GM18507 (cell line): ENCODE results near the gene UBB.
A peak's percentile ranks its signal among the peaks of the same experiment; 100 is the strongest.
"Not testable (repeated sequence)": the region's sequence is repeated elsewhere in the genome, so short reads cannot be mapped to it uniquely, and the experiment has no call there.

Experiments
- DNase-seq: peaks from one replicate; pipeline ENCODE4 v3.0.0; 2011; ENCODE audit warnings: low read depth; ENCODE audit not compliant: insufficient read length; ENCODE audit errors: extremely low spot score
- FAIRE-seq: peaks from 2 replicates; lab custom pipeline; 2011; peaks lifted over from hg19 to GRCh38; lab: Jason Lieb, UNC

Gene UBB

DNA sequence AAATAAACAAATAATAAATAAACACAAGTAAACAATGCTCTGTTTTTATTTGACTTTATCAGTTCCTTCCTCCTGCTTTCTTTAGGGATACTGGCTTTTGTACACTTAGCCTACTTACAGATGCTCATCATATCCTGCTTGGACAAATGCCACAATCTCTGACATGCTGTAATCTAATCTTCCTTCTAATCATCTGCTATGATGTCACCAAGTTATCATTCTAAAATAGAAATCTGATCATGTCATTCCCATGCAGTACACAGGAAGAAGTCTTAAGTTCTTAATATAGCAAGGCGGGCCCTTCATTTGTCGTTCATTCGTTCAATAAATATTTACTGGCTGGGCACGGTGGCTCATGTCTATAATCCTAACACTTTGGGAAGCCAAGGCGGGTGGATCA, 9.1 kb upstream of the UBB start:
- DNase-seq (no peak), FAIRE-seq (no peak)

DNA sequence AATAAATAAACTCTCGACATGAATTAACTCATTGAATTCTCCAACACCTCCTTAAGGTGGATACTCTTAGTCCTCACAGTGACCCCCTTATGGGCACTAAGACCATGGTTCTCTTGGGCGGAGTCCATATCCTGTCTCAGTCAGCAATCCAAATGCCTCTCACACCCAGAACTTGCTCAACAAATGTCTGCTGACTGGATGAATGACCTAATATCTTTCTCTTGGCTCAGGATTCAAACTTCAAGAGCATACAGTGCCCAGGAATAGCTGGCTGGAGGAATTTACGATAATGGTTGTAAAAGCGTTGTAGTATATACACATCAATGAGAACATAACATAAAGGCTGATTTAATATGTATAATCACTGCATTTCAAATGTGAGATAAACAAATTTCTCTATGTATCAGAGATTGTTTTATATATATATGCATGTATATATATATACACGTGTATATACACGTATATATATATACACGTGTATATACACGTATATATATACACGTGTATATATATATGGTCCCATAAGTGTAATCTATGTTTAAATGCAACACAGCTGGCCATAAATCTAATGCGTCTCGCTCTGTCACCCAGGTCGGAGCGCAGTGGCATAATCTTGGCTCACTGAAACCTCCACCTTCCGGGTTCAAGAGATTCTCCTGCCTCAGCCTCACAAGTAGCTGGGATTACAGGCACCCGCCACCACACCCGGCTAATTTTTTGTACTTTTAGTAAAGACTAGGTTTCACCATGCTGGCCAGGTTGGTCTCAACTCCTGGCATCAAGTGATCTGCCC, 6.5 kb upstream of the UBB start:
- FAIRE-seq: no peak

DNA sequence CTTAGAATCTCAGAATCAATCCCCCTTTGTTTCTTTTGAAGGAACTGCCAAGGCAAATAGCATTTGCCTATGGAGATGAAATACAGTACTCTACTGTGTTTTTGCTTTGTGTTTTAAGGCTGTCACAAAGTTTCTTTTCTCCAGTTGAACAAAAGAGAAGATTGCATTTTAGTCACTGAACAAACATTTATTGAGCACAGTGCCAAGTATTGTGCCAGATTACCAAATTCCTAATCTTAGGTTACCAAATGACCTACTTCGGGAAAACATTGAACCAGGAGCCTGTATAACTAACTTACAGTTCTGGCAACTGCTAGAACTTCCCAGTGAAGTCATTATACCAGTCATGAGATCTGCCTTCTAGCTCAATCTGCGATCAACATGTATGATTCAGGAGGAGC, 3.0 kb upstream of the UBB start:
- no peak for FAIRE-seq
- DNase-seq: no peak

More for the DNA sequence above, 6.5 kb upstream of the UBB start:
- no peak for DNase-seq

DNA sequence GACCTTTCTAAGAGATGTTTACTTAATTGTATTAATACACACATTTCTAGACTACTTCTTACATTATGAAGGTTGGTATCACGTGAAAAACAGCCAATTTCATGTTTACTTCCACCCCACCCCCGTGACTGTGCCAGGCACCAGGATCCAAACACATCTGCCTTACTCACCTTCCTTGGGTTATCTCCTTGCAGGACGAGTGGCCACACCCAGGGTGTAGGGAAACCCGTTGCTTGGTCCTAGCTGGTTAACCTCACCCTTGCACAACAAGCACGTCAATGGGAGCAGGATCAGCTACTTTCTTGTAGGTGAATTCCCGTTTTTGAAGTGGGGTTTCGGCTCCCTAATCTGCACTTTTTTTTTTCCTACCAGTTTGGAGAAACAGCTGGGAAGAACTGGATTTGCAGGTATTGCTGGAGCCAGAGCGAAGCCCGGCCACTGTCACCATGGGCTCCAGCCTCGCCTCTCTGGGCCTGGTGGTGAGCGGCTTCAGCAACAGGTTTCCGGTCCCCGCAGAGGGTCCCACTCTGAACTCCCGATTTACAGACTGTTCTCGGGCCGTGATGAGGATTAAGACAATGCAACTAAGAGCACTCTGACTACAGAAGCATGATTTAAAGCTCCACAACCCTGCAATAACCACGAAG, 2.1 kb upstream of the UBB start:
- FAIRE-seq (no peak), DNase-seq (no peak)

- no peak for DNase-seq
- FAIRE-seq: no peak
Observed at GRCh38 chr17:16379654-16380053, 1.2 kb upstream of the UBB start.

DNA sequence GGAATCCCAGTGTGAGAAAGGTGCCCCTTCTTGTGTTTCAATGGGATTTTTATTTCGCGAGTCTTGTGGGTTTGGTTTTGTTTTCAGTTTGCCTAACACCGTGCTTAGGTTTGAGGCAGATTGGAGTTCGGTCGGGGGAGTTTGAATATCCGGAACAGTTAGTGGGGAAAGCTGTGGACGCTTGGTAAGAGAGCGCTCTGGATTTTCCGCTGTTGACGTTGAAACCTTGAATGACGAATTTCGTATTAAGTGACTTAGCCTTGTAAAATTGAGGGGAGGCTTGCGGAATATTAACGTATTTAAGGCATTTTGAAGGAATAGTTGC, 567 bp downstream of the UBB start:
- peak; percentile 48 for FAIRE-seq
- no peak for DNase-seq

GRCh38 chr17:16383216-16383615, 2.3 kb downstream of the UBB start:
- DNase-seq (no peak), FAIRE-seq (no peak)

- DNase-seq (no peak), FAIRE-seq (no peak)
Observed at GRCh38 chr17:16383772-16384287, 2.9 kb downstream of the UBB start.

DNA sequence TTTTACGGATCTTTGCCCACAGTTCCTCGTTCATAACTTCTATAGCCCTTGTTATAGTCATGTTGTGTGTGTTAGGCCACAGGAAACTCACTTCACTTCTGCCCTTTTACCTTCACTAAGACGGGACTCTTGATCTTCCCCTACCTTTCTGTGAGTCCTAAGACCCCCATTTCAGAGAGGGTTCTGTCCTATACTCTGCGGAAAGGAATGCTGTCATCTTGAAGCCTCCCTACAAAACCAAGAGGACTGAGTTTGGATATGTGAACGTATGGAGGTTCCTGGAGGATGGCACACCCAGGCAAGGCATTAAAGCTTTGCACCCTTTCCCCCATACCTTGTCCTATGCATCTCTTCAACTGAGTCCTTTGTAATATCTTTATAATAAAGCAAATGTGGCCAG, 3.7 kb downstream of the UBB start:
- FAIRE-seq: no peak
- DNase-seq: no peak

DNA sequence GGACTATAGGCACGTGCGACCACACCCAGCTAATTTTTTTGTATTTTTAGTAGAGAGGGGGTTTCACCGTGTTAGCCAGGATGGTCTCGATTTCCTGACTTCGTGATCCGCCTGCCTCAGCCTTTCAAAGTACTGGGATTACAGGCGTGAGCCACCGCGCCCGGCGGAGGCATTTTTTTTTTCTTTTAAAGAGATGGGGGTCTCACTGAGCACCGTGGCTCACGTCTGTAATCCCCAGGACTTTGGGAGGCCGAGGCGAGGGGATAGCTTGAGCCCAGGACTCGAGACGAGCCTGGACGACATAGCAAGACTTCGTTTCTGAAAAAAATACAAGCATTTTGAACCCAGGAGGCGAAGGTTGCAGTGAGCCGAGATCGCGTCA, 5.2 kb downstream of the UBB start:
- FAIRE-seq, DNase-seq: not testable (repeated sequence)

GRCh38 chr17:16391451-16391850, 10.6 kb downstream of the UBB start:
- no peak for DNase-seq
- no peak for FAIRE-seq

GRCh38 chr17:16392491-16392890, 11.6 kb downstream of the UBB start:
- not testable (repeated sequence) for FAIRE-seq, DNase-seq

- FAIRE-seq, DNase-seq: not testable (repeated sequence)
Observed at GRCh38 chr17:16395887-16396286, 15.0 kb downstream of the UBB start.

DNA sequence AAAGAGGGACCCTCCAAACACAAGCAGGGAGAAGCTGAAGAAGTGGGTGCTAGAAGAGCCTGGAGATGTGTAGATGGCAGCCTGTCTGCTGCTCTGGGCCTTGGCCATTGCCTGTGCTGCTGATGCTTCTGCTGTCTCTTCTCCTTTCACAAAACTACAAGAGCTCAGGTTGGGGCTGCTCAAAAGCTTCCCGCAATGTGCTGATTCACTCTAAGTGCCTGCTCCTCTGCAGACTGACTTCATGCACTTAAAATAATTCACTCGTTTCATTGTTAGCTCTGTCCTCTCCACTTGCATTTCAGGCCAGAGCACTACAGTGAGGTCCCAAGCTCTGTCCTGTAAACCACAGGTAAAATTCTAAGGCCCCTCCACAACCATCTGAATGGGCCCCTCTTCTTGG, 15.8 kb downstream of the UBB start:
- DNase-seq, FAIRE-seq: not testable (repeated sequence)

DNA sequence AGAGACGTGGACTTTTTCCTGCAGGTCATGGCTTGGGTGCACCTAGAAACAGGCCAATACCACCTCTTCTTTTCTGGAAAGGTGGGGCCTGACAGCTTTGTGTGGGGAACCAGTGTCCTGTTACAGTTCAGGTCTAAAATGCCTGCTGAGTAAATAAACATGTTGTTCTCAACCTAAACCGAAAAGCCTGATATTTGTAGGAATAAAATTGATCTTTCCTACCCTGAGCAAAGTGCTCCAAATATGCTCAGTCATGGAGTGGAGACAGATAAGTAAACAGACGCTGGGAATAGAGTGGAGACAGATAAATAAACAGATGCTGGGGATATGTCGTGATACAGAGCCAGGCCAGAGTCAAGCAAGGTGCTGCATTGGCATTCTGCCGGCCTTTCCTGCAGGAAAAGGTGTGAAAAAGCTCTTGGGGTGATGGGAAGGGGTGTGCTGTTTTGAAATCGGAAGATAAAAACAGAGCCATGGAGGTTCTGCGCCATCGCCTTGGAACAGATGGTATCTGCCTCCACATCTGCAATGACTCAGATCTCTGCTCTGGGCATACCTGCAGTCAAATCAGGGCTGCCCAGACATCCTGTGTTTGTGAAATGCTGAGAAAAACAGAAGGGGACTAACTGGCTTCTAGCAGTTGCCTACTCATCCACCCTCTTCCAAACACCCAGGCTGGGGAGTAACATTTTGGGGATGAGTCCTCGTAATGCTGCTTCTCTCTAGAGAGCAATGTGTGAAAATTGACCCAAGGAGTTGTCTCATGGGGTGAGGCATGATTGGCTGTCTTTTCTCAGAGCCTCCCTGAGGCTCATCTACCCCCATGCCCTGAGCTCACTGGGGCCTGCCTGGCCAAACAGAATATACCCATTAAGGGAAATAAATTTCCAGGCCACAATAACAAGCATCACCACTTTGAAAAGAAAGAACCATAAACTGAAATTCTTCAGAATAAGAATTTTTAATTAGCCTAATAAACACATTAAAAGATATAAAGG, 17.7 kb downstream of the UBB start:
- no peak for DNase-seq
- peak; percentile 67 for FAIRE-seq

DNA sequence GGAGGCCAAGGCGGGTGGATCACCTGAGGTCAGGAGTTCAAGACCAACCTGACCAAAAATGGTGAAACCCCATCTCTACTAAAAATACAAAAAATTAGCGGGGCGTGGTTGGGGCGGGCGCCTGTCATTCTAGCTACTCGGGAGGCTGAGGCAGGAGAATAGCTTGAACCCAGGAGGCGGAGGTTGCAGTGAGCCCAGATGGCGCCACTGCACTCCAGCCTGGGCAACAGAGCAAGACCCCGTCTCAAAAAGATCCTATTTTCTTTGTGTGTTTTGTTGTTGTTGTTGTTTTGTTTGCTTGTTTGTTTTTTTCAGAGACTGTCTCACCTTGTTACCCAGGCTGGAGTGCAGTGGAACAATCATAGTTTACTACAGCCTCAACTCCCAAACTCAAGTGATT, 23.0 kb downstream of the UBB start:
- FAIRE-seq, DNase-seq: not testable (repeated sequence)

DNA sequence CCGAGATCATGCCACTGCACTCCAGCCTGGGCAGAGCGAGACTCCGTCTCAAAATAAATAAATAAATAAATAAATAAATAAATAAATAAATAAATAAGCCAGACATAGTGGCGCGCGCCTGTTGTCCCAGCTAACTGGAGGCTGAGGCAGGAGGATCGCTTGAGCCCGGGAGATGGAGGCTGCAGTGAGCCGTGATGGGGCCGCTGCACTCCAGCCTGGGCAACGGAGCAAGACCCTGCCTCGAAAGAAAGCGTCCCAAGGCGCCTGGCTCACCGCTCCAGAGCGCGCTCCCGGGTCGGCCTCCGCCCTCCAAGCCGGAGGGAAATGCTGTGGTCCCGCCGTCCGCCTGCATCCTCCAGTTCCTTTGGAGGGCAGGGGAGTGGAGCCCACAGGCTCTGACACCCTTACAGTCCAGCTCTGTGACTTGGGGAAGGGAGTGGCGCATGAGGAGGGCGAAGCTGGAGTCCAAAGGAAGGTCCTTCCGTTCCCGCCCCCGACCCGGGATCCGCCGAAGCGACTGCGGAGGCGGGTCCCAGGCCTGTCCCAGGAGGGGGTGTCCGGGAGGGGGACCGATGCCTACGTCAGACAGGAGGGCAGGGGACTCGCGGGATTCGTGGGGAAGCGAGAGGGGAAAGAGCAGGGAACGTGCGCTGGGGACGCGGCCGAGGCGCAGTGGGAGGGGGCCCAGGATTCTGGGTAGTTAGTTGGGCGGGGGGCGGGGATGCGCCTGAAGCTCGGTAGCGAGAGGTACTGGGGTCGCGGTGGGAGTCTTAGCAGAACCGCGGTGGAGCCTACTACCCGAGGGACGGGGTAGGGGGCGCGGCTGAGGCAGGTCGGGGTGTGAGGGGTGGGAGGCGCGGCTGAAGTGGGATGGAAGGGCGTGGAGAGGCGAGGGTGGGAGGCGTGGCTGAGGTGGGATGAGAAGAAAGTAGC, 26.1 kb downstream of the UBB start:
- DNase-seq: no peak
- peak; percentile 68 for FAIRE-seq

- DNase-seq: peak; percentile 80
- peak; percentile 99 for FAIRE-seq
Observed at GRCh38 chr17:16407911-16408588, 27.2 kb downstream of the UBB start.
